ENCODE data around the gene FBXL15.

The FBXL15 gene, protein sequence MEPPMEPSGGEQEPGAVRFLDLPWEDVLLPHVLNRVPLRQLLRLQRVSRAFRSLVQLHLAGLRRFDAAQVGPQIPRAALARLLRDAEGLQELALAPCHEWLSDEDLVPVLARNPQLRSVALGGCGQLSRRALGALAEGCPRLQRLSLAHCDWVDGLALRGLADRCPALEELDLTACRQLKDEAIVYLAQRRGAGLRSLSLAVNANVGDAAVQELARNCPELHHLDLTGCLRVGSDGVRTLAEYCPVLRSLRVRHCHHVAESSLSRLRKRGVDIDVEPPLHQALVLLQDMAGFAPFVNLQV

GRCh38 chr10:102420714-102421506 lies at the start of gene FBXL15:
Gene FBXL15, plus strand, starts transcription at chr10:102420836. Its CDS starts 294 bp downstream, at chr10:102421130.
- DNase-seq (ENCODE audit: low read depth), result peak; percentile 94

- DNase-seq (ENCODE audit: low read depth), result no peak
These were observed 49.3 kb upstream of the FBXL15 start for GRCh38 chr10:102371295-102371694.

GRCh38 chr10:102375250-102375649 lies 45.4 kb upstream of the FBXL15 start:
- DNase-seq (ENCODE audit: low read depth), result no peak

GRCh38 chr10:102375867-102376266 lies 44.8 kb upstream of the FBXL15 start:
- DNase-seq (ENCODE audit: low read depth), result no peak

DNA sequence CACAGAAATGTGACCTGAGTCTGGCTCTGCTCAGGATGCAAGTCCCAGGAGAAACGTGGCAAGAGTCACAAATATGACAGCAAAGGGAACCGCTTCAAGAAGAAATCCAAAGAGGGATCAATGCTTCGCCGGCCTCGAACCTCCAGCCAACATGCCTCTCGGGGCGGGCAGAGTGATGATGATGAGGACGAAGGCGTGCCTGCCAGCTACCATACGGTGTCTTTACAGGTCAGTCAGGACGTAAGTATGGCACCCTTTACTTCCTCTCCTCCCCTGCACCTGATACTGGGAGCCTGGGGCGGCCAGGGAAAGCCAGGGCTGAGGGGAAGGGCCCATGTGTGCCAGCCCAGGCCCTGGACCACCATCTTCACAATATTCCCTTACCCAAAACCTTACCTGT lies 43.7 kb upstream of the FBXL15 start:
- DNase-seq (ENCODE audit: low read depth), result no peak

GRCh38 chr10:102379383-102379782 lies 41.3 kb upstream of the FBXL15 start:
- no peak for DNase-seq (ENCODE audit: low read depth)

DNA sequence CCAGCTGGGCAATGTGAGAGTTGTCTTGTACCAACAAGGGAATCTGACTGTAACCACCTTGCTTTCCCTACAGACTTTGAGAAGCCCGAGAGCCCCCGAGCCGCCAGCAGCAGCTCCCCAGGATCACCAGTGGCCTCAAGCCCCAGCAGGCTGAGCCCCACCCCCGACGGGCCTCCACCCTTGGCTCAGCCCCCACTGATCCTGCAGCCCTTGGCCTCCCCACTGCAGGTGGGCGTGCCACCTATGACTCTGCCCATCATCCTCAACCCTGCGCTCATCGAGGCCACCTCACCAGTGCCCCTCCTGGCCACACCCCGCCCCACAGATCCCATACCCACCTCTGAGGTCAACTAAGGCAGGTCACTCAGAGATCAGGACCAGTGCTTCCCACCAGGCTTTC lies 38.7 kb upstream of the FBXL15 start:
- no peak for DNase-seq (ENCODE audit: low read depth)

GRCh38 chr10:102382871-102383270 lies 37.8 kb upstream of the FBXL15 start:
- DNase-seq (ENCODE audit: low read depth), result no peak

DNA sequence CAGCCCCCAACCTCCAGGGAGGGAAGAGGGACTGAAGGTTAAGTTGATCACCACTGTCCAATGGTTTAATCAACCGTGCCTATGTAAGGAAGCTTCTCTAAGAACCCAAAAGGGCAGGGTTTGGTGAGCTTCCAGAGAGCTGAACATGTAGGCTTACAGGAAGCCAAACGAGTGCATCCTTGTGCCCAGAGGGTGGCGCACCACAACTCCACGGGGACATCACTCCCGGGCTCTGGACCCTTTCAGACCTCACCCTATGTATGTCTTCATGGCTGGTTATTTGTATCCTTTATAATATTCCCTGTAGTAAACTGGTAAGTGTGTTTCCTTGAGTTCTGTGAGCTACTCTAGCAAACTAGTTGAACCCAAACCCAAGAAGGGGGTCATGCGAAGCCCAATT lies 36.6 kb upstream of the FBXL15 start:
- no peak for DNase-seq (ENCODE audit: low read depth)

DNA sequence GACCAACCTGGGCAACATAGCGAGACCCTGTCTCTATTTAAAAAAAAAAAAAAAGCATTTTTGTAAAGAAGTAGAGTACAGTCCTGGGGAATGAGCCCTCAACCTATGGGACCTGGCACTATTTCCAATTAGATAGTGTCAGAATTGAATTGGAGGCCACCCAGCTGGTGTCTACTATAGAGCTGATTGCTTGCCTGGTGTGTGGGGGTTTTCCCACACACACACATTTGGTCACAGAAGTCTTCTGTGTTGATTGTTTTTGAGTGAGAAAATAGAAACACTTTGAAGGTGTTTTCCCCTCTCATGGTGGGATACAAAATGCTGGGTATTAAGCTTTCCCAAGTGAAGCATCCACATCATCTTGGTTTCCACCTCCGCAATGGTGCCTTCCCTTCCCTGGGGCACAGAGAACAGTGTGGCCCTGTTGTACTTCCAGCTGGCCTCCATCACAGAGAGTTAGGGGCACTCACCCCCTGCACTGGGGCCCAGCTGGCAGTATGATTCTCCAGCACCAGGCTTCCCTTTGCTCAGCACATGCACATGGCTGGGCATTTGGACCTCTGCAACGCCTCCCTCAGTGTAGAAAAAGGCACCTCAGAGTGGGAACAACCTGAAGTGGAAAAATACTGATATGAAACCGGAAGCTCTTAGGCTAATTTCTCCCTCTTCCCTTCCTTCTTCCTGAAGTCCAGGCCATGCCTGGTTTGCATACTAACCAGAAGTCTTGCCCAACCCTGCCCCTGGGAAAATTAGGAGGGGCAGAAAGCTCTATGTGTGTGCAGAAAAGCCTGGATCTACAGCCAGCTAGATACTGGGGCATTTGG lies 35.8 kb upstream of the FBXL15 start:
- peak; percentile 23 for DNase-seq (ENCODE audit: low read depth)

- DNase-seq (ENCODE audit: low read depth), result no peak
These were observed 30.7 kb upstream of the FBXL15 start for GRCh38 chr10:102389894-102390293.

DNA sequence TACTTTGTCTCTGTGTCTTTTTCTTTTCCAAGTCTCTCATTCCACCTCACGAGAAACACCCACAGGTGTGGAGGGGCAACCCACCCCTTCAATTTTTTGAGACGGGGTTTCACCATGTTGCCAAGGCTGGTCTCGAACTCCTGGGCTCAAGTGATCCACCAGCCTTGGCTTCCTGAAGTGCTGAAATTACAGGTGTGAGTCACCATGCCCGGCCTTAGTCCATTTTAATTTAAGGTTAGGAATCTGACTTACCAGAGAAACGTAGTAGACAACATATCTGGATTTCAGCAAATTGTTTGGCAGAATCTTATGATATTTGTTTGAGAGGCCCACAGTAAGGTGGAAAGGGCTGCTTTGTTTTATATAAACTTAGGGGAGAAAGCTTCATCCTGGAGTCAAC lies 28.3 kb upstream of the FBXL15 start:
- no peak for DNase-seq (ENCODE audit: low read depth)

DNA sequence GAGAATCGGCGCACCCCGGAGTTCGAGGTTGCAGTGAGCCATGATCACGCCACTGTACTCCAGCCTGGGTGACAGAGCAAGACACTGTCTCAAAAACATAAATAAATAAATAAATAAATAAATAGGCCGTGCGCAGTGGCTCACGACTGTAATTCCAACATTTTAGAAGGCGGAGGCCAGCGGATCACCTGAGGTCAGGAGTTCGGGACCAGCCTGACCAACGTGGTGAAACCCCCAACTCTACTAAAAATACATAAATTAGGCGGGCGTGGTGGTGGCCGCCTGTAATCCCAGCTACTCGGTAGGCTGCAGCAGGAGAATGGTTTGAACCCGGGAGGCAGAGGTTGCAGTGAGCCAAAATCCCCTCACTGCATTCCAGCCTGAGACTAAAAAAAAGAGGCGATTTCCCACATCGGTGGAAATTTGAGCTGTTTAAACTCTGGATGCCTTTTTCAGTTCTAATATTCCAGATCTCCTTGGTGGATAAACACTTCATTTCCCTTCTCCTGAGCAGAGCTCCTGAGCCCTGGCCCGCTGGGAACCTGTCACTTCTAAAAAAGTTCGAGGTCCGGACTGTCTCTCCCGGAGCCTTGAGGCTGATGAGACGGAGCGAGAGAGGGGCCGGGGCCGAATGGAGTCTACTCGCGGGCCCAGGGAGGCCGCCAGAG lies 27.1 kb upstream of the FBXL15 start:
- no peak for DNase-seq (ENCODE audit: low read depth)

- DNase-seq (ENCODE audit: low read depth), result peak; percentile 94
These were observed 26.4 kb upstream of the FBXL15 start for GRCh38 chr10:102394079-102394800.

DNA sequence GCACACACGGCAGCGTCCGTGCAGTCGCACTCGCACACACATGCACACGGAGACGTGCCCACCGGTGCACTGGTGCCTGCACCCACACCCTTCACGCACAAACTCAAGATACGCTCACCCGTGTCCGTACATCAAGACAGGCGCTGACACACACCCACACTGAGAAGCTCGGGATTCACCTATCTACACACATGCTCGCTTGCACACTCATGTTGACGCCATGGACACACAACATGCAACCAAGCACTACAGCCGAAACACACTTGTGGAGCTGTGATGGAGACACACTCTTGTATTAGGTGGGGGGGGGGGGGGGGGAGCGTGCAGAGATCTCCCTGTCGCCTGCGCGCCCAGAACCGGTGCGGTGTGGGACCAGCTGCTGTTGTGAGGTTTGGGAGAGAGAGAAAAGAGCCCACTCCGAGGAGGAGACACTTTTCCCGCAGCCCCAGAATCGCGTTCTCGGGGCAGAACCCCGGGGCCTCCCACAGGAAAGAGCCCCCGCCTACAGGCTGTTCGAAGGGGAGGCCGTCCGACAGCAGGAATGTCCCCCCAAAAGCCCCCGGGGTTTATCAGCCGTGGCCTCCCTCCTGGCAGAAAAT lies 25.7 kb upstream of the FBXL15 start:
- DNase-seq (ENCODE audit: low read depth), result peak; percentile 57

DNA sequence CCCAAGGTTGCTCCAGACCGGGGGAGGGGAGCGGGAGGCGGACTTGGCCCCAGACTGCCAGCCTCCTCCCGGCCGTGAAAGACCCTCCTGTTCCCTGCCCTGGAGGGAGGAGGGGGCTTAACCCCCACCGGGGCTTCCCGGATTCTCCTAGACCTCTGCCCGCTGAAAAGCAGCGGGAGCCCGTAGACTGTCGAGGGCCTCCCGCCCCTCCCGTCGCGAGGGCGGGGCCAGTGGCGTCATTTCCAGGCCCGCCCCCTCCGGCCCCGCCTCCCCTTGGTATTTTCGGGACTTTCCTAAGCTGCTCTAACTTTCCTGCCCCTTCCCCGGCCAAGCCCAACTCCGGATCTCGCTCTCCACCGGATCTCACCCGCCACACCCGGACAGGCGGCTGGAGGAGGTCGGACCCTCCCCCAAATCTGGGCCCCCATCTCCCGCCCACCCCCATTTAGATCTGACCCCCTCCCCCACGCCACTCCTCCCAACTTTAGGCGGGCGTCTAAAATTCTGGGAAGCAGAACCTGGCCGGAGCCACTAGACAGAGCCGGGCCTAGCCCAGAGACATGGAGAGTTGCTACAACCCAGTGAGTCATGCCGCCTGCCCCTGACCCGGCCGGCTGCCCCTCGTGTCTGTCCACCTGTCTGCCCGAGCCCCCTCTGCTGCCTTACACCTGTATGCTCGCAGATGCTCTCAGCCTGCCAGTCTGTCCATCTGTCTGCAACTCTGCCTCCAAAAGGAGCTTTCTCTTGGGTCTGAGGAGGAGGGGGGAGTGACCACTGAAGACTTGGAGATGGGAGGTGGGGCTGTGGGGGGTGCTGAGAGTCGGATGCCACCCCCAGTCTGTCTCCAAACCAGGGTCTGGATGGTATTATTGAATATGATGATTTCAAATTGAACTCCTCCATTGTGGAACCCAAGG lies 25.0 kb upstream of the FBXL15 start, which contains the start of gene NFKB2:
TSS of gene NFKB2 (plus strand) at position 306 of the 917 bp plus-strand sequence. CDS start at position 561, 255 bp downstream.
- DNase-seq (ENCODE audit: low read depth), result peak; percentile 88

DNA sequence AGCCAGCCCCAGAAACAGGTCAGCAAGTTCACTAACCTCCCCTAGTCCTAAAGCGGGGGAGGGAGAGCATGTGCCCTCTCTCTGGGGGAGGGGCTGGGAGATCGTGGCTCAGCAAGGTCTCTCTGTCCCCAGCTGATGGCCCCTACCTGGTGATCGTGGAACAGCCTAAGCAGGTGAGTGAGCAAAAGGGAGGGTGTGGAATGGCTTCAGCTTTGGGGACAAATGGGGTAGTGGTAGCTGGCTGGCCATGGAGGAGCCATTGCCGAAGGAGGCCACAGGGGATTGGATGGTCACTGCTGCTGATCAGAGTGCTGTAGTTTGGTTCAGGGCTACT lies 24.4 kb upstream of the FBXL15 start:
- no peak for DNase-seq (ENCODE audit: low read depth)

GRCh38 chr10:102396730-102397151 lies 23.9 kb upstream of the FBXL15 start:
- DNase-seq (ENCODE audit: low read depth), result no peak

DNA sequence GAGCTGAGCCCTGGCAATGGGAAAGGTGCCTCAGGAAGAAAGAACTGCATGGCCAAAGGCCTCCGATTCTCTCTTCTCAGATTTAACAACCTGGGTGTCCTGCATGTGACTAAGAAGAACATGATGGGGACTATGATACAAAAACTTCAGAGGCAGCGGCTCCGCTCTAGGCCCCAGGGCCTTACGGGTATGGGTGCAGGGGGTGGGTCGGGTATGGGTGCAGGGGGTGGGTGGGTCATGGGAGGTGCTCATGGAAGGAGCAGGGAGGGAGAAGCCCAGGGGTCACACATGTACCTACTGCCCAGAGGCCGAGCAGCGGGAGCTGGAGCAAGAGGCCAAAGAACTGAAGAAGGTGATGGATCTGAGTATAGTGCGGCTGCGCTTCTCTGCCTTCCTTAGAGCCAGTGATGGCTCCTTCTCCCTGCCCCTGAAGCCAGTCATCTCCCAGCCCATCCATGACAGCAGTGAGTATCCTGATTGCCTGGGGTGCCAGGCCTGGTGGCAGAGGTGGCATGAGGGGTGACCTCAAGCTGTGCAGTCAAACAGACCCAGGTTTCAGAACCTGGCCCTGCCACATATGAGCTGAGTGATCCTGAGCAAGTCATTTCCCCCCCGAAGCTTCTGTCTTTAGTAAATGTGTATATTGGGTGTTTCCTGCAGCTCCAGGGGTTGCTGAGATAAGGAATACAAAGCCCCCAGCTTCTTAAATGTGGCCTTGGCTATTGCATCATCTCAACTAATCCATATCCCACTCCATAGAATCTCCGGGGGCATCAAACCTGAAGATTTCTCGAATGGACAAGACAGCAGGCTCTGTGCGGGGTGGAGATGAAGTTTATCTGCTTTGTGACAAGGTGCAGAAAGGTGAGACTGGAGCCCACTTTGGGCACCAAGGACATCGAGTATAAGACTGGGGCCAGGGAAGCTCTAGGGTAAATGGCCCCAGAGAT lies 23.1 kb upstream of the FBXL15 start:
- no peak for DNase-seq (ENCODE audit: low read depth)
